NCI-H1417 (cell line): Measurements from ENCODE around the gene TNNI3.
A peak's percentile ranks its signal among the peaks of the same experiment; 100 is the strongest.
"Not testable (repeated sequence)": the region's sequence is repeated elsewhere in the genome, so short reads cannot be mapped to it uniquely, and the experiment has no call there.

Experiments used
- DNase-seq, 3 experiments: peaks; one replicate each; lab custom pipeline; 2025; lab: John Stamatoyannopoulos, UW

Gene TNNI3

GRCh38 chr19:55113570-55114039 is 43.9 kb downstream of the TNNI3 start:
- peak in 2 of 3 experiments; percentile 10 to 44 for DNase-seq

- no peak for DNase-seq
Measured at GRCh38 chr19:55112777-55113569, 44.6 kb downstream of the TNNI3 start.

GRCh38 chr19:55112246-55112776 is 45.2 kb downstream of the TNNI3 start:
- DNase-seq, result no peak

GRCh38 chr19:55111238-55111831 is 46.2 kb downstream of the TNNI3 start:
- DNase-seq, result no peak

DNA sequence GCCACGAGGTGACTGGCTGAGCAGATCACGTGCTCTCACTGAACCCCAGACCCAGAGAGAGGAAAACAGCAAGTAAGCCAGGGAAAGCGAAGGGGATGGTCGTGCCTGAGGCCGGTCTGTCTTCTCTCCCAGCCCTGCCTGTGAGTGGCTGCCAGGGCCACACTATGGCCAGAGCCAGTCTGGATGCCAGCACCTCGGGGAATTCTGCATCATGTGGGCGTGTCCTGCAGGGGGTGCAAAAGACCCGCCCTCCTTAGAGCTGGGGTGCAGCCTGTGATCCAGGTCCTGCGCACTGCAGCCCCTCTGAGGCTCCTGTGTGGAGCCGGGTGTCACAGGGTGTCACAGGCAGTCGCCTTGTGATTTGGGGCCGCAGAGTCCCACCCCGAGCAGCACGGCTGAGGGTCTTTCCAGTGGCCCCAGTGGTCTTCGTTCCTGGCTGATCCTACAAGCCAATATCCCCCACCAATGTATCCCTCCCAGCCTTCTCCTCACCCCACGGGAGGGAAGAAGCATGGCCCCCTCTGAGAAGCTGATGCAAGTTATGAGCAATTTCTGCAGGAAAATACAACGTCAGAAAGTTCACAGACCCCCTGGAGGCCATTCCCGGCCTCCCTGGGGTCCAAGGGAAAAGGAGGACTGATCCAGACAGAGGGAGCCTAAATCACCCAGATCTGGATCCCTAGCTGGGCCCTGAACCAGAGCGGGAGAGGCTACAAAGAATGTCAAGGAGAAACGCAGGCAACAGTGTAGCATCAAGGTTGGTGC is 47.8 kb downstream of the TNNI3 start:
- DNase-seq, result no peak

DNA sequence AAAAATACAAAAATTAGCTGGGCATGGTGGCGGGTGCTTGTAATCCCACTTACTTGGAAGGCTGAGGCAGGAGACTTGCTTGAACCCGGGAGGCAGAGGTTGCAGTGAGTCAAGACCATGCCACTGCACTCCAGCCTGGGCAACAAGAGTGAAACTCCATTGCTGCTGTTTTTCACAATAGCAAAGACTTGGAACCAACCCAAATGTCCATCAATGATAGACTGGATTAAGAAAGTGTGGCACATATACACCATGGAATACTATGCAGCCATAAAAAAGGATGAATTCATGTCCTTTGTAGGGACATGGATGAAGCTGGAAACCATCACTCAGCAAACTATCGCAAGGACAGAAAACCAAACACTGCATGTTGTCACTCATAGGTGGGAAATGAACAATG is 50.3 kb downstream of the TNNI3 start:
- not testable (repeated sequence) for DNase-seq

DNA sequence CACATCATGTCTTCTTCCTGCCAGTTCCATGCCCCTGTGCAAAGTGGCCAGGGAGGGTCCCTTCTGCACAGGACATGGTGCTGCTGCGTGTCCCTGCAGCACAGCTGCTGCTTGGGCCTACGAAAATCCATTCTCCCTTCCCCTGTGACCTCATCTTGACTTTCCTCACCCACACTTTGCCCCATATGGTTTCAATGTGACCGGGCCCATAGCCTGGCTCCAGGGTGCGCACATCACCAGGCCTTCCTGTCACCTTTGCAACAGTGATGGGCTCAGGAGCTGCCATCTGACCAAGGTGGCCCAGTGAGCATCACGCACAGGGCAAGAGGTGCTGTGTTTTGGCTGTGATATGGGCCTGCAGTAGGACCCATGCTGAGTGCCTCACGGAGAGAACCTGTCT is 50.9 kb downstream of the TNNI3 start:
- no peak for DNase-seq

- no peak for DNase-seq
Measured at GRCh38 chr19:55105237-55105636, 52.3 kb downstream of the TNNI3 start.

GRCh38 chr19:55103190-55103589 is 54.3 kb downstream of the TNNI3 start:
- no peak for DNase-seq
